COLO668 (cell line): Measurements from ENCODE around the gene PHACTR2.

ENCODE experiments used
- DNase-seq: peaks from one replicate; lab custom pipeline; 2025; ENCODE audit not compliant: unreplicated experiment; lab: John Stamatoyannopoulos, UW

Gene PHACTR2

GRCh38 chr6:143674483-143675381 lies 3.0 kb upstream of the PHACTR2 start:
- DNase-seq = no peak

- DNase-seq = no peak
Measured at GRCh38 chr6:143675382-143675900, 2.3 kb upstream of the PHACTR2 start.

GRCh38 chr6:143675946-143676345 lies 1.8 kb upstream of the PHACTR2 start:
- no peak for DNase-seq

- no peak for DNase-seq
Measured at GRCh38 chr6:143676437-143677045, 1.2 kb upstream of the PHACTR2 start.

- no peak for DNase-seq
Measured at GRCh38 chr6:143677577-143677890, 231 bp upstream of the PHACTR2 start.

- no peak for DNase-seq
Measured at GRCh38 chr6:143679041-143679440, 1.3 kb downstream of the PHACTR2 start.

- DNase-seq = no peak
Measured at GRCh38 chr6:143680141-143680540, 2.4 kb downstream of the PHACTR2 start.

GRCh38 chr6:143682805-143683204 lies 5.0 kb downstream of the PHACTR2 start:
- no peak for DNase-seq

- DNase-seq = no peak
Measured at GRCh38 chr6:143684486-143684885, 6.7 kb downstream of the PHACTR2 start.

- no peak for DNase-seq
Measured at GRCh38 chr6:143685653-143686052, 7.9 kb downstream of the PHACTR2 start.

- no peak for DNase-seq
Measured at GRCh38 chr6:143687591-143687990, 9.8 kb downstream of the PHACTR2 start.

GRCh38 chr6:143688681-143689080 lies 10.9 kb downstream of the PHACTR2 start:
- DNase-seq = no peak

- no peak for DNase-seq
Measured at GRCh38 chr6:143689852-143690251, 12.1 kb downstream of the PHACTR2 start.

GRCh38 chr6:143691155-143691554 lies 13.4 kb downstream of the PHACTR2 start:
- DNase-seq = no peak

GRCh38 chr6:143691900-143692636 lies 14.3 kb downstream of the PHACTR2 start:
- no peak for DNase-seq

GRCh38 chr6:143692696-143693095 lies 14.9 kb downstream of the PHACTR2 start:
- no peak for DNase-seq

- no peak for DNase-seq
Measured at GRCh38 chr6:143694013-143694412, 16.2 kb downstream of the PHACTR2 start.

GRCh38 chr6:143694560-143694959 lies 16.8 kb downstream of the PHACTR2 start:
- no peak for DNase-seq

- no peak for DNase-seq
Measured at GRCh38 chr6:143695130-143695968, 17.6 kb downstream of the PHACTR2 start.

GRCh38 chr6:143695969-143696663 lies 18.4 kb downstream of the PHACTR2 start:
- DNase-seq = no peak
